NCI-H748 treated with DMSO at 0.1 percent for 48 hours (cell line): ENCODE data around the gene DPF3.

Experiments
- DNase-seq: peaks from one replicate; lab custom pipeline; 2025; lab: John Stamatoyannopoulos, UW

DPF3 gene

GRCh38 chr14:72644758-72645489 lies 249.0 kb downstream of the DPF3 start:
- no peak for DNase-seq

- DNase-seq = no peak
These were observed 249.9 kb downstream of the DPF3 start for GRCh38 chr14:72644038-72644437.

GRCh38 chr14:72643317-72643801 lies 250.5 kb downstream of the DPF3 start:
- no peak for DNase-seq

GRCh38 chr14:72640911-72641485 lies 252.9 kb downstream of the DPF3 start:
- DNase-seq = no peak

GRCh38 chr14:72638021-72638420 lies 255.9 kb downstream of the DPF3 start:
- DNase-seq = no peak

- no peak for DNase-seq
These were observed 257.0 kb downstream of the DPF3 start for GRCh38 chr14:72636871-72637270.

GRCh38 chr14:72636094-72636493 lies 257.8 kb downstream of the DPF3 start:
- no peak for DNase-seq

- no peak for DNase-seq
These were observed 258.9 kb downstream of the DPF3 start for GRCh38 chr14:72634691-72635616.

- no peak for DNase-seq
These were observed 260.4 kb downstream of the DPF3 start for GRCh38 chr14:72633551-72633950.

- DNase-seq = no peak
These were observed 261.2 kb downstream of the DPF3 start for GRCh38 chr14:72632727-72633126.

GRCh38 chr14:72631401-72631800 lies 262.5 kb downstream of the DPF3 start:
- no peak for DNase-seq

- DNase-seq = no peak
These were observed 263.5 kb downstream of the DPF3 start for GRCh38 chr14:72630374-72630773.

GRCh38 chr14:72629534-72629933 lies 264.4 kb downstream of the DPF3 start:
- DNase-seq = no peak

- no peak for DNase-seq
These were observed 268.2 kb downstream of the DPF3 start for GRCh38 chr14:72625689-72626088.

- no peak for DNase-seq
These were observed 272.4 kb downstream of the DPF3 start for GRCh38 chr14:72621387-72622065.

- DNase-seq = no peak
These were observed 274.0 kb downstream of the DPF3 start for GRCh38 chr14:72619881-72620280.

GRCh38 chr14:72619111-72619571 lies 274.8 kb downstream of the DPF3 start:
- no peak for DNase-seq

- DNase-seq = no peak
These were observed 275.5 kb downstream of the DPF3 start for GRCh38 chr14:72618424-72618823.

GRCh38 chr14:72617391-72618031 lies 276.4 kb downstream of the DPF3 start:
- no peak for DNase-seq

GRCh38 chr14:72616811-72617210 lies 277.1 kb downstream of the DPF3 start:
- DNase-seq = no peak

- no peak for DNase-seq
These were observed 277.6 kb downstream of the DPF3 start for GRCh38 chr14:72616294-72616693.
